Chondrocyte (in vitro differentiated cells): ENCODE measurements around the gene RPS18. TPM values are rescaled to one million over a fixed set of nuclear protein-coding genes. Genes with fewer than 3 reads are reported as not detected.
A peak's percentile ranks its signal among the peaks of the same experiment; 100 is the strongest.

Experiments used
- DNase-seq: peaks from one replicate; pipeline ENCODE4 v3.0.0; 2021; ENCODE audit warnings: mixed read lengths, low spot score
- H3K27ac Mint-ChIP-seq: one replicate; pipeline ENCODE4 v1.8.0; 2021; ENCODE audit warnings: mild to moderate bottlenecking, moderate library complexity, mixed read lengths; ENCODE audit not compliant: unreplicated experiment
- H3K27me3 Mint-ChIP-seq: 2 replicates; pipeline ENCODE4 v1.8.0; 2021; ENCODE audit warnings: low read depth, mixed read lengths
- H3K36me3 Mint-ChIP-seq: 2 replicates; pipeline ENCODE4 v1.8.0; 2021; ENCODE audit warnings: low read depth, mixed read lengths
- H3K4me1 Mint-ChIP-seq: 2 replicates; pipeline ENCODE4 v1.8.0; 2021; ENCODE audit warnings: low read depth, mild to moderate bottlenecking, mixed read lengths
- H3K4me3 Mint-ChIP-seq: one replicate; pipeline ENCODE4 v1.8.0; 2021; ENCODE audit warnings: mild to moderate bottlenecking, moderate library complexity, mixed read lengths; ENCODE audit not compliant: unreplicated experiment
- H3K9me3 Mint-ChIP-seq: 2 replicates; pipeline ENCODE4 v1.8.0; 2021; ENCODE audit warnings: low read depth, mixed read lengths
- total RNA-seq: library from RNA; stranded (reverse); gene quantifications from 3 replicates; pipeline ENCODE4 v1.2.1, GENCODE V29; 2021
- TF ChIP-seq, protein P1 (sequence below): fragments of 200-600 bp; sonication (generic); IDR thresholded peaks from 2 replicates; pipeline ENCODE4 v1.5.0; 2021; ENCODE audit warnings: antibody characterized with exemption, mild to moderate bottlenecking, moderate library complexity

The RPS18 gene
- total RNA-seq, 1 donor from 2014 or later = 1,582 TPM

DNA sequence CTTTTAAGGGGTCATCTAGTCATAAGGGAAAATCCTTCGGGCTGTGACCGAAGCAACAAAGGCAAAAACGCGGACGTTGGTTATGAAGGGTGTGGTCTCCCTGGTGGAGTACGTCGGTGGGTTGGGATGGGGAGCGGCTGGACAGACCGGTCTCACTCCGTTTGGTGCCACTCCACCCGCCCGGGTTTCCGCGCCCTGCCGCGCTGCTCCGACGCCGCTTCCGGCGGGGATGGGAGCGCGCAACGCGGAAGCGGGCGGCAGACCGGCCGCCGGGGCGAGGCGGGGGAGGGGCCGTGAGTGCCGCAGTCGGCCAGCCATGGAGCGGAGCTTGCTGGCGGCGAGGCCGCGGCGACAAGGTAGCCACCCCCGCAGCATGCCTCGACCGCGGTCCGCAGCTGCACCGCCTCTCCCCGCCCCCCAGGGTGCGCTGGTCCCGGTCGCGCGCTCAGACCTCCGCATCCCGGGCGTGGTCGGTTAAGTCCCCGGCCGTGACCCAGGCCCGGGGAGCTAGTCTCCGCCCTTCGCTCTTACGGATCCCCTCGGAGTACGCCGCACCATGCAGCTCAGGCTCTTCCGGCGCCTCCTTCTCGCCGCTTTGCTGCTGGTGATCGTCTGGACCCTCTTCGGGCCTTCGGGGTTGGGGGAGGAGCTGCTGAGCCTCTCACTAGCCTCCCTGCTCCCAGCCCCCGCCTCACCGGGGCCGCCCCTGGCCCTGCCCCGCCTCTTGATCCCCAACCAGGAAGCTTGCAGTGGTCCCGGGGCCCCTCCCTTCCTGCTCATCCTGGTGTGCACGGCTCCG lies 5.2 kb downstream of the RPS18 start, which contains the start of gene B3GALT4:
B3GALT4 (plus strand) TSS at position 260 of the 799 bp plus-strand sequence; CDS start at position 557, 297 bp downstream.
- H3K4me3 Mint-ChIP-seq = peak within 1 kb of the TSS; percentile 78
- H3K27ac Mint-ChIP-seq = peak within 1 kb of the TSS; percentile 83
- TF ChIP-seq, protein P1, sequence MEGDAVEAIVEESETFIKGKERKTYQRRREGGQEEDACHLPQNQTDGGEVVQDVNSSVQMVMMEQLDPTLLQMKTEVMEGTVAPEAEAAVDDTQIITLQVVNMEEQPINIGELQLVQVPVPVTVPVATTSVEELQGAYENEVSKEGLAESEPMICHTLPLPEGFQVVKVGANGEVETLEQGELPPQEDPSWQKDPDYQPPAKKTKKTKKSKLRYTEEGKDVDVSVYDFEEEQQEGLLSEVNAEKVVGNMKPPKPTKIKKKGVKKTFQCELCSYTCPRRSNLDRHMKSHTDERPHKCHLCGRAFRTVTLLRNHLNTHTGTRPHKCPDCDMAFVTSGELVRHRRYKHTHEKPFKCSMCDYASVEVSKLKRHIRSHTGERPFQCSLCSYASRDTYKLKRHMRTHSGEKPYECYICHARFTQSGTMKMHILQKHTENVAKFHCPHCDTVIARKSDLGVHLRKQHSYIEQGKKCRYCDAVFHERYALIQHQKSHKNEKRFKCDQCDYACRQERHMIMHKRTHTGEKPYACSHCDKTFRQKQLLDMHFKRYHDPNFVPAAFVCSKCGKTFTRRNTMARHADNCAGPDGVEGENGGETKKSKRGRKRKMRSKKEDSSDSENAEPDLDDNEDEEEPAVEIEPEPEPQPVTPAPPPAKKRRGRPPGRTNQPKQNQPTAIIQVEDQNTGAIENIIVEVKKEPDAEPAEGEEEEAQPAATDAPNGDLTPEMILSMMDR = peak; percentile 77
- H3K9me3 Mint-ChIP-seq = no peaks in the 10 kb centered on the region
- peaks cover 24% of the 10 kb centered on the region for H3K36me3 Mint-ChIP-seq
- peaks cover 53% of the 10 kb centered on the region for H3K4me1 Mint-ChIP-seq
- DNase-seq = peak; percentile 89
- H3K27me3 Mint-ChIP-seq = no peaks in the 10 kb centered on the region

DNA sequence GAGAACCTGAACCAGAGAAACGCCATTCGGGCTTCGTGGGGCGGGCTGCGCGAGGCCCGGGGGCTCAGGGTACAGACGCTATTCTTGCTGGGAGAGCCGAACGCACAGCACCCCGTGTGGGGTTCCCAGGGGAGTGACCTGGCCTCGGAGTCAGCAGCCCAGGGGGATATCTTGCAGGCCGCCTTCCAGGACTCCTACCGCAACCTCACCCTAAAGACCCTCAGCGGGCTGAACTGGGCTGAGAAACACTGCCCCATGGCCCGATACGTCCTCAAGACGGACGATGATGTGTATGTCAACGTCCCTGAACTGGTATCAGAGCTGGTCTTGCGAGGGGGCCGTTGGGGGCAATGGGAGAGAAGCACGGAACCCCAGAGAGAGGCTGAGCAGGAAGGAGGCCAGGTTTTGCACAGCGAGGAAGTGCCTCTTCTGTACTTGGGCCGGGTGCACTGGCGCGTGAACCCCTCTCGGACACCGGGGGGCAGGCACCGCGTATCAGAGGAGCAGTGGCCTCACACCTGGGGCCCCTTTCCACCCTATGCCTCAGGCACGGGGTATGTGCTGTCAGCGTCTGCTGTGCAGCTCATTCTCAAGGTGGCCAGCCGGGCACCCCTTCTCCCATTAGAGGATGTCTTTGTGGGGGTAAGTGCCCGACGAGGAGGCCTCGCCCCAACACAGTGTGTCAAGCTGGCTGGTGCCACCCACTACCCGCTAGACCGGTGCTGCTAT lies 6.0 kb downstream of the RPS18 start:
- peak overlapping the region; percentile 83 for H3K27ac Mint-ChIP-seq
- peaks cover 47% of the 10 kb centered on the region for H3K4me1 Mint-ChIP-seq
- DNase-seq = peak; percentile 91
- no peaks in the 10 kb centered on the region for H3K9me3 Mint-ChIP-seq
- H3K36me3 Mint-ChIP-seq = peaks cover 20% of the 10 kb centered on the region
- TF ChIP-seq, protein P1 = no peak
- peak overlapping the region; percentile 78 for H3K4me3 Mint-ChIP-seq
- H3K27me3 Mint-ChIP-seq = no peaks in the 10 kb centered on the region

DNA sequence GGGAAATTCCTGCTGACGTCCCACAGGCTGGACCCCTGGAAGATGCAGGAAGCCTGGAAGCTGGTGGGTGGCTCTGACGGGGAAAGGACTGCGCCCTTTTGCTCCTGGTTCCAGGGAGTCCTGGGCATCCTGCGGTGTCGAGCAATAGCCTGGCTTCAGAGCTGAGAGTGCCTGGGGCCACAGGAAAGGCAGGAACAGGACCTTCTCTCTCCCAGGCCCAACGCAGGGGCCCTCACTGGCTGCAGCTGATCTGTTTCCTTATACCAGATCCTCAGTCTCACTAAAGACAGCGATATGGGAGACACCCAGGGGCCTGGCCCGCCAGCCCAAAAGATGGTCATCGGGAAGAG lies 6.5 kb downstream of the RPS18 start:
- Mint-ChIP-seq H3K4me3 (no peak overlapping the region), H3K9me3 (no peaks in the 10 kb centered on the region), H3K4me1 (peaks cover 42% of the 10 kb centered on the region), H3K27me3 (no peaks in the 10 kb centered on the region), H3K27ac (no peak overlapping the region), H3K36me3 (peaks cover 20% of the 10 kb centered on the region)
- no peak for DNase-seq
- TF ChIP-seq, protein P1 = no peak

GRCh38 chr6:33278810-33279209 lies 6.9 kb downstream of the RPS18 start:
- H3K27ac Mint-ChIP-seq = no peak overlapping the region
- TF ChIP-seq, protein P1 = no peak
- H3K36me3 Mint-ChIP-seq = peaks cover 19% of the 10 kb centered on the region
- no peak for DNase-seq
- H3K4me3 Mint-ChIP-seq = no peak overlapping the region
- H3K9me3 Mint-ChIP-seq = no peaks in the 10 kb centered on the region
- peaks cover 38% of the 10 kb centered on the region for H3K4me1 Mint-ChIP-seq
- H3K27me3 Mint-ChIP-seq = no peaks in the 10 kb centered on the region

DNA sequence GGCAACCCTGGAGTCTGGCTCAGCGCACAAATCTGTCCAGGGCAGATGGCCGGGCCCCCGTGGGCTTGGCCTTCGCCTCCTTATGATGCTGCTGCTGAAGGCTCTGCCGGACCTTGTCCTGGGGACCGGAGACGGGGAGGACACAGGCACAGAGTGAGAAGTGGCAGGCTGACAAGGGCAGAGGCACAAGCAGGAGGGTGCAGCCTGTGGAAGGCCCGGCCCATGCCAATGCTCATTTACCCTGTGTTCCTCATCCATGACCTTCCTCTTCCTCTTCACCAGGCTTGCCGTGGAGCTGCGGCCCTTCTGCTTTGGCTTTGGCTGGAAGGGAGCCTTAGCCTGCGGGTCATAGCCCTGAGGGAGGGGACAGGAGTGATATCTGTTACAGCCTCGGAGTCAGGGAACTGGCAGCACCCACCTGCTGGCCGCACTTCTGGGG lies 7.4 kb downstream of the RPS18 start:
- no peak overlapping the region for H3K4me3 Mint-ChIP-seq
- no peak overlapping the region for H3K27ac Mint-ChIP-seq

More for the DNA sequence above, 7.4 kb downstream of the RPS18 start:
- Mint-ChIP-seq H3K4me1 (peaks cover 33% of the 10 kb centered on the region), H3K36me3 (peaks cover 19% of the 10 kb centered on the region), H3K27me3 (no peaks in the 10 kb centered on the region), H3K9me3 (no peaks in the 10 kb centered on the region)
- TF ChIP-seq, protein P1 = no peak
- peak; percentile 89 for DNase-seq
